Midbrain (tissue), 1 donor: ENCODE measurements around the gene RIOK2.

Experiments used
- DNase-seq: peaks from one replicate; lab custom pipeline; 2025; lab: John Stamatoyannopoulos, UW

RIOK2 gene

DNA sequence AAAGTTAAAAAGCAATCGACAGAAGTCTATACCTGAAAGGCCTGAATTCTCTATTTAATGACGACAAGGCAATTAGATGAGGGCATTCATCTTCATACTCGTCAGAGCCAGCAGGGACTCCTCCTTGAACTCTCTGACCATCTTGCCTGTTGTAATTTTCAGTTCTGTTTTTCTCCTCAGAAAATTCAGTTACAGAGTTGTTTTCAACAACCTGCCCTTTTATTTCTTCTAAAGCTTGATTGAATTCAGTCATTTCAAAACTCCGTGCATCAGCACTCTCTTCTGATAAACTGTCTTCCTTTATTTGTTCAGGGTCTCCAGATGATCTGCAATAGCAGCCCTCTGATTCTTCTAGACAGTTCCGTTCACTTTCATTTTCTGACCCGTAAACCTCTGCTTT lies 15.6 kb downstream of the RIOK2 start:
- DNase-seq, result no peak

- no peak for DNase-seq
These were observed 17.3 kb downstream of the RIOK2 start for GRCh38 chr5:97165726-97166125.

- no peak for DNase-seq
These were observed 18.2 kb downstream of the RIOK2 start for GRCh38 chr5:97164846-97165245.

DNA sequence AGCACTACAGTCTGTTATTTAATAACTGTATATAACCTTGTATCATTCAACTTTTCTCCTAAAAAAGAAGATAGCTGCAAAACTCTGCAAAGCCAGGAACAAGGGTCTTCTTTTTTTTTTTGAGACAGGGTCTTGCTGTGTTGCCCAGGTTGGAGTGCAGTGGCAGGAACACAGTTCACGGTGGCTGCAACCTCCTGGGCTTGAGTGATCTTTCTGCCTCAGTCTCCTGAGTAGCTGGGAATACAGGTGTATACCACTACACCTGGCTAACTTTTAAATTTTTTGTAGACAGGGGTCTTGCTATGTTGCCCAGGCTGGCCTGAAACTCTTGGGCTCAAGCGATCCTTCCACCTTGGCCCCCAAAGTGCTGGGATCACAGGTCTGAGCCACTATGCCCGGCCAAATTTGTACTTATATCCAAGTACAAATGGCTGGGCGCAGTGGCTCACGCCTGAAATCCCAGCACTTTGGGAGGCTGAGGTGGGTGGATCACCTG lies 19.2 kb downstream of the RIOK2 start:
- no peak for DNase-seq

DNA sequence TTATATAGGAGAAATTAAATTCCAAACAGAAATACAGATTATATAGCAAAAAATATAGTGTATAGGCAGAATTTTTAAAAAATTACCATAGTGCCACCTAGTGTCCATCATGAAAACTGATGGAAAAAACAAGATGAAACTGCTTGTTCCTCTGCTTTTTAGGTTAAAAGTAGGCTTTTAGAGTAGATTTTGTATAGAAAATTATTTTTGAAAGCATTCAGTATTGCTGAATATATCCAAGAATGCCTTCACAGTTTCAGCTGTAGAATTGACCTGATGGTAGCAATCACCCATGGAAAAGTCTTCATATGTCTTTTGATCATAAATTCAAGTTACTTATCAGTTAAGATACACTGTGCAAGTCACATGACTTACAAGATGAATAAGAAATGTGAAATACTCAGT lies 19.7 kb downstream of the RIOK2 start:
- no peak for DNase-seq

- peak; percentile 86 for DNase-seq
These were observed 21.0 kb downstream of the RIOK2 start for GRCh38 chr5:97162045-97162444.

DNA sequence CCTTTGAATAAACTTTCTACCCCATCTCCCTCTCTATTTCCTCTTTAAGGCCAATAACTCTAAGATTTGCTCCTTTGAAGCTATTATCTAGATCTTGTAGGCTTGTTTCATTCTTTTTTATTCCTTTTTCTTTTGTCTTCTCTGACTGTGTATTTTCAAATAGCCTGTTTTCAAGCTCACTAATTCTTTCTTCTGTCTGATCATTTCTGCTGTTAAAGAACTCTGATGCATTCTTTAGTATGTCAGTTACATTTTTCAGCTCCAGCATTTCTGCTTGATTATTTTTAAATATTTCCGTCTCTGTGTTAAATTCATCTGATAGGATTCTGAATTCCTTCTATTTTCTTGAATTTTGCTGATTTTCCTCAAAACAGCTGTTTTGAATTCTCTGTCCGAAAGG lies 25.4 kb downstream of the RIOK2 start:
- no peak for DNase-seq

GRCh38 chr5:97151370-97151769 lies 31.7 kb downstream of the RIOK2 start:
- no peak for DNase-seq

DNA sequence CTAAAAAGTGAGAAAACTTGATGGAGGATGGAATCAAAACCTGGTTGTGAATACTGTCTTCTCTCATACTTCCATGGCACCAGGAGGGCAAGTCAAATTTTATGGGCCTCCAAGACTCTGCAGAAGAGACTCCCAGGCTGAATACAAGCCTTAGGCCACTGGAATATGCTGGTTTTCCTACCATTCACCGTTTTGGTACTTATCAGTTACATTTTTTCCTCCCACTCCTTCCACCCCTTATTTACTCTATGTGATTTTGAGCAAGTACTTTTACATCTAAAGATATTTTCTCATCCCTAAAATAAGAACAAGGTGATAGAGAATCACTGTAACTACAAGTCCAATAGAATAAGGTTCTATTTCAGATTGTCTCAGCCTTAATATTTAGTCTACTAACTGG lies 32.6 kb downstream of the RIOK2 start:
- DNase-seq, result no peak

- no peak for DNase-seq
These were observed 33.3 kb downstream of the RIOK2 start for GRCh38 chr5:97149709-97150108.

DNA sequence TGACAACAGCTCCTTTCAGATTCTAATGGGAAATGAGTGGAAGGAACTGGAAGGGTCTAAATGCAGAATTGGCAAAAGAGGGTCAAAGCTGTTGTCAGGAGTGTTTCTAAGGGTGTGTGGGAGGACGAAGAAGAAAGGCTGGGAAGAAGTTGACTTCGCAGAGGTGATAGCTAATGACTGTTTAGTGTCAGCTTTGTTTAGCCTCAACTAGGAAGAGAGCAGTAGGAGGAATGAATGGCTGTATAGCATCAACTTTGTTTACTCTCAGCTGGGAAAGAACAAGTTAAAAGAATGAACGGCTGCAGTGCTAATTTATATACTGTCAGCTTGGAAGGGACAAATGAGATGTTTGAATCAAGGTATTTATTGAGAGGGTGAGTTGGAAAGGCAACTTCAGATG lies 34.8 kb downstream of the RIOK2 start:
- no peak for DNase-seq

DNA sequence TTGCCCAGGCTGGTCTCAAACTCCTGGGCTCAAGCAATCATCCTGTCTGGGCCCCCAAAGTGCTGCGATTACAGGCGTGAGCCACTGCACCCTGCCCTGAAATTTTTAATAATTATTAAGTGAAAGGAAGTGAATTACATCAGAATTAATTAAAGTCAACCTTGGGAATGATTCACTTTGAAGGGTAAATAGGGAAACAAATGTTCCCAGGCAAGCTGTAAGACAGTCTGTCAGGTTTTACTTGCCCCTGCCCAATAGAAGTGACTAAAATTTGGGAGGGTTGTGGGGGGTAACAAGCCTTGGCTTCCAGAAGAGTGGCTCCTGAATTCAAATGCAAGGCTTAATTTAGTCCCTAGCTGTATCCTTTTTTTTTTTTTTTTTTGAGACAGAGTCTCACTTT lies 39.3 kb downstream of the RIOK2 start:
- DNase-seq, result no peak

GRCh38 chr5:97142521-97143254 lies 40.4 kb downstream of the RIOK2 start, which contains the start of gene LIX1:
TSS of gene LIX1 (minus strand) at chr5:97142611. CDS start at chr5:97142576, 35 bp downstream.
- peak; percentile 83 for DNase-seq

GRCh38 chr5:97141539-97141938 lies 41.5 kb downstream of the RIOK2 start:
- DNase-seq, result no peak

DNA sequence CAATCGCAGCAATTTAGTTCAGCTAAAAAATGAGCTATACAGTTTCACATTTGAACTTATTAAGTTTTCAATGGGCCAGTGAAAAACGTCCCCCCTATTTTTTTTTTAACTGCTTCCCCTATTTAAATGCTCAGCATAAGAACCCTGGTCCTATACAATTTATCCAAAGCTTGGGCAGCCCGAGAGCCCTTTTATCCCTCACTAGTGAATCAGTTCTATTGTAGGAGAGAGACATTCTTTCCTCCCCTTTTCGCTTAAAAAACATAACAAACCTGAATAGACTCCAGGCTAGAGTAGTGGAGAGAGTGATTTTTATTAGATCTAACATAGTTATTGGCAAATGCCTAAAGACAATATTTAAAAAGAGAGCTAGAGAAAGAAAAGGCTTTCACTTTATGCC lies 42.0 kb downstream of the RIOK2 start:
- DNase-seq, result peak; percentile 36

- peak; percentile 31 for DNase-seq
These were observed 42.8 kb downstream of the RIOK2 start for GRCh38 chr5:97140250-97140649.

DNA sequence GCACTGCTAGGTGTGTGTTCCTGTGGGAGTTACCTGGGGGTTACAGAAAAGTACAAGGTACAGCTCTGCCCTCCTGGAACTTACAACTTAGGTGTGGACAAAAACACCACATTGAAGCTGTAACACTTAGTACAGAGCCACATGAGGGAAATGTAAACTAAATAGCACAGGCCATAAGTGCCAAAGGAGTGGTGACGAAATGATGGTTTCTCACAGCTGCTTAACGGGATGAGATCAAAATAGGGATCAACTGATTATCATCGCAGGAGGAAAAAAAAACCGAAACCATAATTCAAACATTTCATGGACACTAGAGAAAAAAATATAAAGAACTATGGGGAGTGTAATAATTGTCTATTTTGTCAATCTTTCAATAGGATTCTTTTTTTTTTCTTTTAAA lies 46.6 kb downstream of the RIOK2 start:
- DNase-seq, result no peak

DNA sequence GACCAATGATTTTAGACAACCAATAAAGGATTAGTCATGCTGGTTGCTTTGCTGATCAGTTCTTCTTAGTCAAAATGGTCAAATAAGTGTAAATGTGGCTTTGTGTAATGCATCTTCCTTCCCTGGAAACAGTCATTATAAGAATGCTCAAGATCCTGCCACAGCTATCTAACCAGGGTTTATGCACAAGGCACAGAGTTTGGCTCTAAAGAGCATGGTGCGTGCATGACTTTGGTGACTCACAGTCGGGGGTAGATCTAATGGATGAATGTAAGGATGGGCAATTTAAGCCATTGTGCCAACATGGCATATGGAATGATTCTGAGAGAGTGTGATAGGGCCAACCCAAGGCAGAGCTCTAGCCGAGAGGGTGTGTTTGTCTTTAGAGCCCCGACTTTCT lies 47.2 kb downstream of the RIOK2 start:
- DNase-seq, result no peak

- peak; percentile 18 for DNase-seq
These were observed 48.4 kb downstream of the RIOK2 start for GRCh38 chr5:97134634-97135033.

GRCh38 chr5:97133101-97133500 lies 49.9 kb downstream of the RIOK2 start:
- DNase-seq, result no peak

GRCh38 chr5:97131921-97132320 lies 51.1 kb downstream of the RIOK2 start:
- DNase-seq, result no peak

DNA sequence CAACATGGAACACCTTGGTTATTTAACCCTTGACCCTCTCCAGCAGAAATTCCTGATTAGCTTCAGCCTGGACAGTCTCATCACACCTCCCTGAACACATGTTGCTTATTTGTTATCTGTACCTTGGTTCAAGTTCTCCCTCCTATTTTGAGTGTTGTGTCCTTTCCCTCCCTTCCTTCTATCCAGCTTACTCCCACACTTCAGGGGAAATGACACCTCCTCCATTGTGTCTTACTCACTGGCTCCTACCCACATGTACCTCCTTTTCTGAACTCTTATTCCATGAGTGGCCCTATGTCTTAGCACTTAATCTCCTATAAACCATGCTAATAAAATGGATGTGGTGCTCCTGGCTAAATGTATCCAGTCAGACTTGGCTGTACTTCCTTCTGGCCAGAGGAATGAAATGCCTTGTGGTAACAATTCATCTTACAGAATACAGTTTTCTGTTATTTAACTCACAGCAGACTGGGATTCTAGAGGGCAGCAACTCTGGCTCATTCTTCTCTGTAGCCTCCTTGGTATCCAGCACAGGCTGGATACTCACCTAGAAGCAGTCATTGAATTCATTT lies 51.8 kb downstream of the RIOK2 start:
- no peak for DNase-seq

GRCh38 chr5:97127727-97128126 lies 55.3 kb downstream of the RIOK2 start:
- no peak for DNase-seq
